ENCODE measurements around the gene GPR31.

DNA sequence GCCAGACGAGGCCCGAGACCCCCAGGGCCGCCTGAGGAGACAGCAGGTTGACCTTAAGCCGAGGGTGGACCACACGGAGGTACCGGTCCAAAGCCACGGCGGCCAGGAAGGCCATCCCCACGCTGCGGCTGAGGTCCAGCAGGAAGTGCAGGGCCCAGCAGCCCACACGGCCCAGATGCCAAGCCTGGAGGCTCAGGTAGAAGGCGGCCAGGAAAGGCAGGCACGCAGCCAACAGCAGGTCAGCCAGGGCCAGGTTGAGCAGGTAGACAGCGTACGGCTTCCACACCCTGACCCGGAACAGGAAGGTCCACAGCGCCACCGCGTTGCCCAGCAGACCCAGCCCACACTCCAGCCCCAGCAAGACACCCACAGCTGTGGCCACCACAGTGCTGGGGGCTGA lies 366 bp downstream of the GPR31 start:
- TF ChIP-seq, protein P1, sequence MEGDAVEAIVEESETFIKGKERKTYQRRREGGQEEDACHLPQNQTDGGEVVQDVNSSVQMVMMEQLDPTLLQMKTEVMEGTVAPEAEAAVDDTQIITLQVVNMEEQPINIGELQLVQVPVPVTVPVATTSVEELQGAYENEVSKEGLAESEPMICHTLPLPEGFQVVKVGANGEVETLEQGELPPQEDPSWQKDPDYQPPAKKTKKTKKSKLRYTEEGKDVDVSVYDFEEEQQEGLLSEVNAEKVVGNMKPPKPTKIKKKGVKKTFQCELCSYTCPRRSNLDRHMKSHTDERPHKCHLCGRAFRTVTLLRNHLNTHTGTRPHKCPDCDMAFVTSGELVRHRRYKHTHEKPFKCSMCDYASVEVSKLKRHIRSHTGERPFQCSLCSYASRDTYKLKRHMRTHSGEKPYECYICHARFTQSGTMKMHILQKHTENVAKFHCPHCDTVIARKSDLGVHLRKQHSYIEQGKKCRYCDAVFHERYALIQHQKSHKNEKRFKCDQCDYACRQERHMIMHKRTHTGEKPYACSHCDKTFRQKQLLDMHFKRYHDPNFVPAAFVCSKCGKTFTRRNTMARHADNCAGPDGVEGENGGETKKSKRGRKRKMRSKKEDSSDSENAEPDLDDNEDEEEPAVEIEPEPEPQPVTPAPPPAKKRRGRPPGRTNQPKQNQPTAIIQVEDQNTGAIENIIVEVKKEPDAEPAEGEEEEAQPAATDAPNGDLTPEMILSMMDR (IDR thresholded peaks at IDR 0.05; ENCODE audit: insufficient read depth, low read depth, low read length), result no peak
- TF ChIP-seq EZH2 (IDR thresholded peaks at IDR 0.05; ENCODE audit: insufficient read depth, low read length), result no peak

All from astrocyte (in vitro differentiated cells and primary cell).